CD4-positive, alpha-beta T cell treated with Interferon alpha-2 for 1 hour (primary cell): ENCODE measurements around the gene SLC35G3.
"Not testable (repeated sequence)": the region's sequence is repeated elsewhere in the genome, so short reads cannot be mapped to it uniquely, and the experiment has no call there.

Experiments used
- DNase-seq, 2 donors: peaks; one replicate each; pipeline ENCODE4 v3.0.0-alpha.2; 2020 to 2022

Gene SLC35G3

DNA sequence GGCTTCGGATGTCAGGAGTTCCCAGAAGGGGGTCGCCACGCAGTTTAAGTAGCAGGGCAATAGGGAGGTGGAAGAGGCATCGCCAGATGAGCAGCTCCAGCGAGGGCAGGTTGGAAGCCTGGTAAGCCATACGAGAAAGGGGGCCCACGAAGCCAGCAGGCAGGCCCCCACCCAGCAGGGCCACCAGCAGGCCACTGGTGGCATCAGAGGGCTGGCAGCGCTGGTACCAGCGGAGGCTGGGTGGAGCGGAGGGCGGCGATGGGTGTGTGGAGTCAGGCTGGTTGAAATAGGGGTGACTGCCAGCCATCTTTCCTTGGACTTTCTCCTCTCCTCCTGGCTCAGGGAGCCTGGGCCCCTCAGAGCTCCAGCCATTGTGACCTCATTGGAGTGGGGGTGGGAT, at the start of gene SLC35G3:
Gene SLC35G3 (minus strand): TSS at position 393 of the 400 bp plus-strand sequence. CDS start 86 bp downstream, at position 307.
- not testable (repeated sequence) for DNase-seq

GRCh38 chr17:35243561-35244340, 49.6 kb upstream of the SLC35G3 start:
- DNase-seq, result peak; percentile 61 to 77

- peak; percentile 97 to 98 for DNase-seq
These were observed 48.8 kb upstream of the SLC35G3 start, which contains the start of gene SLFN5 for GRCh38 chr17:35242805-35243560. SLFN5 (plus strand) TSS chr17:35243072; CDS start chr17:35258691, 15,619 bp downstream.

- peak; percentile 93 to 96 for DNase-seq
These were observed 48.1 kb upstream of the SLC35G3 start for GRCh38 chr17:35242158-35242804.

DNA sequence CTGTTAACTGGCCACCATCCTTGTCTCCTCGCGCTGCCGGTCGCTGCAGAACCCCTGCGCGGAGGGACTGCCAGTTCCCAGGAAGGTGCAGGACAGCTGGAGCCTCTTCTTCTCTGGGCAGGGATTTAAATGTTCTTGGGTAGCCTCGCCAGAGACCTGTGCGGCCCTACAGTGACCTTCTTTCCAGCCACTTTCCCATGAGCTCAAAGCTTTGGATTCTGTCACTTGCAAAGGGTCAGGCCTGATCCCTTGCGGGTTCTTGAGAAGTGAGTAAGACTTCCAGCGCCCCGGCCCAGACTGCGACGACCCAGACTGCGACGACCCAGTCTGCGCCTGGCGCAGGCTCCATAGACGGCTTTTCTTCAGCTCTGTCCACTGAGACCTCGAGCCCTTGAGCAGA, 47.3 kb upstream of the SLC35G3 start:
- DNase-seq, result peak; percentile 36 to 60

DNA sequence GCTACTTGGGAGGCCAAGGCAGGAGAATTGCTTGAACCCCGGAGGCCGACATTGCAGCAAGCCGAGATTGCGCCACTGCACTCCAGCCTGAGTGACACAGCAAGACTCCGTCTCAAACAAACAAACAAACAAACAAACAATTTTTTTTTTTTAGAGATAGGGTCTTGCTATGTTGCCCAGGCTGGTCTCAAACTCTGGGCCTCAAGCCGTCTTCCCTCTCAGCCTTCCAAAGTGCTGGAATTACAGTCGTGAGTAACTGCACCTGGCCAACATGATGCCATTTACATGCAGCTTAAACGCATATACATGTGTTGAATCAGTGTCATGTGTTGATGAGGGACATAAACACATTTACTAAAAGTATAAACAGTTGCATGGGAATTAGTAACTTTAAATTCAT, 46.7 kb upstream of the SLC35G3 start:
- peak in 1 of 2 donors; percentile 34 for DNase-seq

DNA sequence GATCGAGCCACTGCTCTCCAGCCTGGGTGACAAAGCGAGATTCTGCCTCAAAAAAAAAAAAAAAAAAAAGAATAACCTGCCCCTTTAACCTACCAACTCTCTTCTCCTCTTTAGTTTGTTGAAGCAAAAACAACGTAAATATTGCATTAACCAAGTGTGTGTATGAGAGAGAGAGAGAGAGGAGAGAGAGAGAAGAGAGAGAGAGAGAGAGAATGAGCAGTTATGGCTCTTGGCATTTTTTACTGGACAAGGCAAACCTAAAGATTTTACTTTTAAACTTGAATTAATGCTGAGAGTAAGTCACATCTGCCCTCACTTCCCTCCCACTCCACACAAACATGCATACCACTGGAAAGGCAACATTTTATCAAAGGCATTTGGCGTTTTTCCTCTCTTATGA, 45.6 kb upstream of the SLC35G3 start:
- peak in 1 of 2 donors; percentile 17 for DNase-seq

DNA sequence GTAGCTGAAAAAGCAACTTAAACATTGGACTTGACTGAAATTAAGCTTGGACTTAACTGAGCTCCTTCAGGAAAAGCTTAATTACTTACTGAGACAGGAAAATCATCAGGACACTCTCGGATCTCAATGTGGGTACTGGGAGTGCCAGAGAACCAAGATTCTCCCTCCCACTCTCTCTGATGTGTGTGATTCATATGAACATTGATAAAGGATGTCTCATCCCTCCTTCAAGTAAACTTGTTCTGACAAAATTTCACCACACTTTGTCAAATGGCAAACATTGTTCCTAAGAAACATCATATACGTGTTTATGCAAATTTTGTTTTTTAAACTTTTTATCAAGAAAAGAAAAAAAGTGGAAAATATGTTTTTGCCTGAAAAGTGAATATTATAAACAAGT, 44.6 kb upstream of the SLC35G3 start:
- peak in 1 of 2 donors; percentile 25 for DNase-seq

DNA sequence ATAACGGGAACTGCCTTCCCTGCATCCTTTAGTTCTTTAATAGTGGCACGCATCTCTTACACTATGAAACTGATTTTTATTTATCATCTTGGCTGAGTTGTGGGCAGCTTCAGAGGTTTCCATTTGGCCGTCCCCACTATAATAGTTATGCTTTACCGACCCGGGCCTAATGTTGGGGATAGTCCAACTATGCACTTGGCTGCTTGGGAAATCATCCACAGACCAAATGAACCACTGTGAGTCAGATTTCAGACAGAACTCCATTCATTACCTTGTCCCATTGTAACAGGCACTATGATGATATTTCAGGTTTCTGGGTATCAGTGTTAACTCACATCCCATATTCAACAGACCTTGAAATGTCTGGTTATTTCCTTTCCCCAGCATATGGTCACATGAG, 42.6 kb upstream of the SLC35G3 start:
- DNase-seq, result no peak

DNA sequence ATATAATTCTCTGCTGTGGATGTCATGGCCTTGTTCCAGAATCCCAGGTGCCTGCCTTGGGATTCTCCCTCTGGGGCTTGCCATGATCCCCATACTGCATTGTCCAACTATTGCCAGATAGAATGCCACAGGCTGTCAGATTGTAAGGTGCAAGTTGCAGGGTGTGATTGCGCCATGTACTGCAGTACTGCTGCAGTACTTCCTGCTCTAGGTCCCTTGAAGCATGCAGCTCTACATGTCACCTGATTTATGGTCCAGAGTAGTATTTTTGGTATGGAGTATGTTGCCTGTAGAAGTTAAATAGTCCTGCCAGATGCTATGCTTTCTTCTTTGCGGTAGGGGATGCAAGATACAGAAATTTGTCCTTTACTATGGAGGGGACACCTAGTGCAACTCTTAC, 41.7 kb upstream of the SLC35G3 start:
- peak in 1 of 2 donors; percentile 37 for DNase-seq

- no peak for DNase-seq
These were observed 41.1 kb upstream of the SLC35G3 start for GRCh38 chr17:35235289-35235688.

DNA sequence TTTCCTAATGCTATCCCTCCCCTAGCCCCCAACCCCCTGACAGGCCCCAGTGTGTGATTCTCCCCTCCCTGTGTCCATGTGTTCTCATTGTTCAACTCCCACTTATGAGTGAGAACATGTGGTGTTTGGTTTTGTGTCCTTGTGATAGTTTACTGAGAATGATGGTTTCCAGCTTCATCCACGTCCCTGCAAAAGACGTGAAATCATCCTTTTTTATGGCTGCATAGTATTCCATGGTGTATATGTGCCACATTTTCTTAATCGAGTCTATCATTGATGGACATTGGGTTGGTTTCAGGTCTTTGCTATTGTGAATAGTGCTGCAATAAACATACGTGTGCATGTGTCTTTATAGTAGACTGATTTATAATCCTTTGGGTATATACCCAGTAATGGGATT, 40.1 kb upstream of the SLC35G3 start:
- not testable (repeated sequence) for DNase-seq

DNA sequence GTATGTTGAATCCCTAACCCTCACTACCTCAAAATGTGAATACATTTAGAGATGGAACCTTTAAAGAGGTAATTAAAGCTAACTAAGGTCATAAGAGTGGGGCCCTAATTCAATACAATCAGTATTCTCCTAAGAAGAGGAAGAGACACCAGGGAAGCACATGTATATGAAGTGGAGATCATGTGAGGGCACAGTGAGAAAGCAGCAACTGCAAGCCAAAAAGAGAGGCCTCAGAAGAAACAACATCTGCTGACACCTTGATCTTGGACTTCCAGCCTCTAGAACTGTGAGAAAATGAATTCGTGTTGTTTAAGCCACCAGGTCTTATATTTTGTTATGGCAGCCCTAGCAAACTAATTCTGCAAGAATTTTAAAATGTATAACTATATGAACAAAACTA, 35.4 kb upstream of the SLC35G3 start:
- DNase-seq, result no peak

GRCh38 chr17:35227546-35227945, 33.4 kb upstream of the SLC35G3 start:
- no peak for DNase-seq

DNA sequence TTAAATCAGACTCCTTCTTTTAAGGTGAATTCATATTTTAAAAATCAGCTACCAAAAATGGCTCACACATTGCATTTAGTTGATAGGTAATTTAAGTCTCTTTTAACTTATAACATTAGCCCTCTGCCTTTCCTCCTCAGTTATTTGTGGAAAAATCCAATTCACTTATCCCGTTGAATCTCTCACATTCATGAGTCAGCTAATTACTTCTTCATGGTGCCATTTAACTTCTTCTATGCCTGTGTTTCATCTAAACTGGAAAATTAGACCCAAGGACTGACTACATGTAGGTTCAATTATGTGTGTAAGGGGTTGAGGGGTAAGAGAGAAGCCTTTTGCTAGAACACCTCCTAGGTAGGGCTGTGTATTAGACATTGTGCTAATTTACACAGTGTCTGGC, 30.2 kb upstream of the SLC35G3 start:
- no peak for DNase-seq

DNA sequence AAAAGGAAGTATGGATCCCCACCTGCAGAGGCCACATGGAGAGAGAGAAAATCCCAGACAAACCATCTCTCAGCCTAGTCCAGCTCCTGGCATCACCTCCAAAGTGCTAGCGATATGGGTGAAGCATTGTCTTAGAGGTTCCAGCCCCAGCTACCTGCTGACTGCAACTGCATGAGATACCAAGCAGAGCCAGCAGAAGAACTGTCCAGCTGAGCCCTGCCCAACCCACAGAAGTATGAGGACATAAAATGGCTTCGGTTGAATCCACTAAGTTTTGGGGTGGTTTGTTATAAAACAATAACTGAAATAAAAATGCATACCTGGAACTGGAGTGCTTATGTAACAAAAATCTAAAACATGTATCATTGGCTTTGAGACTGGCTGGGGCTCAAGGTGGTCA, 28.3 kb upstream of the SLC35G3 start:
- no peak for DNase-seq

DNA sequence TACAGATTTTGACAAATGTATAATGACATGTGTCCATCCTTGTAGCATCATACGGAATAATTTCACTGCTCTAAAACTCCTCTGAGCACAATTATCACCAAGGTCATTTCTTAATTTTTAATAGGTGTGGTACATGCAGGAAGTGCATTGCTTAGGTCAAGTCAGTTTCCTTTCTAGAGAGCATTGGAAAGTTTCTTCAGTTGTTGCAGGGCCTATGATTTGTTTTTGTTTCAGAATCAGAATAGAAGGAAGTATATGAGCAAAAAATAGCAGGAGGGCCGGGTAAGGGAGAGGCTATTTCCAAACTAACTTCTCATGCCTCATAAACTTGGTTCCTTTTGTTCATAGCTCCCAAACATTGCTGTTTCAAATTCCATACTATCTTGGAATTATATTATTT, 24.7 kb upstream of the SLC35G3 start:
- DNase-seq, result peak in 1 of 2 donors; percentile 39

DNA sequence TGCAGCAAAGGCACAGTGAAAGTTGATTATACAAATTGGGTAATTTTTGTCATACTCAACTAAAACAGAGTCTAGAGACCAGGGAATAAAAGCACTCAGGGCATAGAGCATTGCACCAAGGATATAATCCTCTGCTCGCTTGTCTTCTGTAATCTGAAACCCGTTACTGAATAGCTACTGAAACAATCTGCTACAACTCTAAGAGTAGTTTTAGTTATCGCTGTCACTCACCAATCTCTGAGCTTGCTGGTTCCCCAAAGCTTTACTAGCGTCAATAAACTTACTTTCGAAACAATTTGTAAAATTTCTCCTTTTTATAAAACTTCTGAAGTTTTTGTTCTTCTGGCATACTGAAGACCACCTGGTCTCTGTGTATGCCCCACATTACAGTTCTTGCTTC, 22.9 kb upstream of the SLC35G3 start:
- no peak for DNase-seq

- DNase-seq, result peak; percentile 5 to 56
These were observed 20.6 kb upstream of the SLC35G3 start for GRCh38 chr17:35214631-35215273.

- DNase-seq, result peak; percentile 40 to 88
These were observed 20.0 kb upstream of the SLC35G3 start for GRCh38 chr17:35214192-35214591.

- peak in 1 of 2 donors; percentile 15 for DNase-seq
These were observed 19.3 kb upstream of the SLC35G3 start for GRCh38 chr17:35213412-35213940.

- DNase-seq, result no peak
These were observed 18.5 kb upstream of the SLC35G3 start for GRCh38 chr17:35212668-35213067.

DNA sequence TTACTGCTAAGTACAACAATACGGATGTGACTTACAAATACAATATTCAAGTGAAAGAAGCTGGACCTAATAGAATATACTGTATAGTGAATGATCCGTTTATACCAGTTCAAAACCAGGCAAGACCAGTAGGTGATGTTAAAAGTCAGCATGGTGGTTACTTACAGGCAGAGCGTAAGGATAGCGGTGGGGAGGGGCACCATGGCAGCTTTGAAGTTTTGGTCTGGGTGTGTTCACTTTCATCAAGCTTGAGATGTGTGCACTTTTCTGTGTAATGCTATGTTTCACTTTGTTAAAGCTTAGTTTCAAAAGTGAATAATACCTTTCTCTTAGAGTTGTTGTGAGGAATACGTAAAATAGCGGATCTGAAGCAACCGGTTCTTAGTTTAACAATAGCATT, 16.5 kb upstream of the SLC35G3 start:
- peak; percentile 44 to 51 for DNase-seq
